ENCODE data around the gene VCX2.

Gene VCX2

DNA sequence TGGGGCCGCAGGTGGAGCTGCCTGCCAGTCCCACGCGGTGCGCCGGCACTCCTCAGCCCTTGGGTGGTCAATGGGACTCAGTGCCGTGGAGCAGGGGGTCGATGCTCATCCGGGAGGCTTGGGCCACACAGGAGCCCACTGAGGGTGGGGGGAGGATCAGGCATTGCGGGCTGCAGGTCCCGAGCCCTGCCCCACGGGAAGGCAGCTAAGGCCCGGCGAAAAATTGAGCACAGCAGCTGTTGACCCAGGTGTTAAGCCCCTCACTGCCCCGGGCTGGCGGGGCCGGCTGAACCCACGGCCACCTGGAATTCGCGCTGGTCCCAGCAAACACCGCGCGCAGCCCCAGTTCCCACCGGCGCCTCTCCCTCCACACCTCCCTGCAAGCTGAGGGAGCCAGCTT is 26.1 kb downstream of the VCX2 start:
- no peak for DNase-seq (ENCODE audit: low read depth in 1 of 2, low spot score in 1 of 2)
- TF ChIP-seq POLR2AphosphoS5 (IDR thresholded peaks at IDR 0.05; ENCODE audit: low read depth) (no peak), GABPA (IDR thresholded peaks at IDR 0.05; ENCODE audit: low read depth) (no peak), SPI1 (IDR thresholded peaks at IDR 0.05; ENCODE audit: borderline replicate concordance, low read depth) (no peak)
- TF ChIP-seq, protein P1, sequence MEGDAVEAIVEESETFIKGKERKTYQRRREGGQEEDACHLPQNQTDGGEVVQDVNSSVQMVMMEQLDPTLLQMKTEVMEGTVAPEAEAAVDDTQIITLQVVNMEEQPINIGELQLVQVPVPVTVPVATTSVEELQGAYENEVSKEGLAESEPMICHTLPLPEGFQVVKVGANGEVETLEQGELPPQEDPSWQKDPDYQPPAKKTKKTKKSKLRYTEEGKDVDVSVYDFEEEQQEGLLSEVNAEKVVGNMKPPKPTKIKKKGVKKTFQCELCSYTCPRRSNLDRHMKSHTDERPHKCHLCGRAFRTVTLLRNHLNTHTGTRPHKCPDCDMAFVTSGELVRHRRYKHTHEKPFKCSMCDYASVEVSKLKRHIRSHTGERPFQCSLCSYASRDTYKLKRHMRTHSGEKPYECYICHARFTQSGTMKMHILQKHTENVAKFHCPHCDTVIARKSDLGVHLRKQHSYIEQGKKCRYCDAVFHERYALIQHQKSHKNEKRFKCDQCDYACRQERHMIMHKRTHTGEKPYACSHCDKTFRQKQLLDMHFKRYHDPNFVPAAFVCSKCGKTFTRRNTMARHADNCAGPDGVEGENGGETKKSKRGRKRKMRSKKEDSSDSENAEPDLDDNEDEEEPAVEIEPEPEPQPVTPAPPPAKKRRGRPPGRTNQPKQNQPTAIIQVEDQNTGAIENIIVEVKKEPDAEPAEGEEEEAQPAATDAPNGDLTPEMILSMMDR (IDR thresholded peaks at IDR 0.05; ENCODE audit: insufficient read depth, low read length): no peak
- TF ChIP-seq, protein P2, sequence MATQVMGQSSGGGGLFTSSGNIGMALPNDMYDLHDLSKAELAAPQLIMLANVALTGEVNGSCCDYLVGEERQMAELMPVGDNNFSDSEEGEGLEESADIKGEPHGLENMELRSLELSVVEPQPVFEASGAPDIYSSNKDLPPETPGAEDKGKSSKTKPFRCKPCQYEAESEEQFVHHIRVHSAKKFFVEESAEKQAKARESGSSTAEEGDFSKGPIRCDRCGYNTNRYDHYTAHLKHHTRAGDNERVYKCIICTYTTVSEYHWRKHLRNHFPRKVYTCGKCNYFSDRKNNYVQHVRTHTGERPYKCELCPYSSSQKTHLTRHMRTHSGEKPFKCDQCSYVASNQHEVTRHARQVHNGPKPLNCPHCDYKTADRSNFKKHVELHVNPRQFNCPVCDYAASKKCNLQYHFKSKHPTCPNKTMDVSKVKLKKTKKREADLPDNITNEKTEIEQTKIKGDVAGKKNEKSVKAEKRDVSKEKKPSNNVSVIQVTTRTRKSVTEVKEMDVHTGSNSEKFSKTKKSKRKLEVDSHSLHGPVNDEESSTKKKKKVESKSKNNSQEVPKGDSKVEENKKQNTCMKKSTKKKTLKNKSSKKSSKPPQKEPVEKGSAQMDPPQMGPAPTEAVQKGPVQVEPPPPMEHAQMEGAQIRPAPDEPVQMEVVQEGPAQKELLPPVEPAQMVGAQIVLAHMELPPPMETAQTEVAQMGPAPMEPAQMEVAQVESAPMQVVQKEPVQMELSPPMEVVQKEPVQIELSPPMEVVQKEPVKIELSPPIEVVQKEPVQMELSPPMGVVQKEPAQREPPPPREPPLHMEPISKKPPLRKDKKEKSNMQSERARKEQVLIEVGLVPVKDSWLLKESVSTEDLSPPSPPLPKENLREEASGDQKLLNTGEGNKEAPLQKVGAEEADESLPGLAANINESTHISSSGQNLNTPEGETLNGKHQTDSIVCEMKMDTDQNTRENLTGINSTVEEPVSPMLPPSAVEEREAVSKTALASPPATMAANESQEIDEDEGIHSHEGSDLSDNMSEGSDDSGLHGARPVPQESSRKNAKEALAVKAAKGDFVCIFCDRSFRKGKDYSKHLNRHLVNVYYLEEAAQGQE (IDR thresholded peaks at IDR 0.05; ENCODE audit: insufficient replicate concordance, low read depth): no peak
- no peak overlapping the region for H3K4me3 ChIP-seq (replicated peaks; ENCODE audit: insufficient read depth, low read length)
- H3K27me3 ChIP-seq (ENCODE audit: insufficient read depth, poor library complexity, severe bottlenecking): no peaks in the 10 kb centered on the region
- H3K27ac ChIP-seq (replicated peaks): no peak overlapping the region

DNA sequence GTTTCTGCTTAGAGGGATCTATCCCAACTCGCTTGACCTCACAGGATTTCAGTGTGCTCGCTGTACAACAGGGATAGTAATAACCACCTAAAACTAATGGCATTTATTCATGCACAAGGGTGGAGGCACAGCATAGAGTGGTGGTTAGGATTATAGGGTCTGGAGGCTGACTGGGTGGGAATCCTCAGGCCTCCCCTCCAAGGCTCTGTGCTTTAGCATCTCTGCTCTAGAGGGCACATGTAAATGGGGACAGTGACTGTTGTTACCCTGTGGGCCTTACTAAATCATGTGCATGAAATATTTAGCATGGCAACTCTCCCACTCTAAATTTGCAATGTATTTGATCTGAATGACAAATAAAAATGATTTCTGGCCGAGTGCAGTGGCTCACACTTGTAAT is 29.2 kb downstream of the VCX2 start:
- TF ChIP-seq POLR2AphosphoS5 (IDR thresholded peaks at IDR 0.05; ENCODE audit: low read depth) (no peak), SPI1 (IDR thresholded peaks at IDR 0.05; ENCODE audit: borderline replicate concordance, low read depth) (no peak), GABPA (IDR thresholded peaks at IDR 0.05; ENCODE audit: low read depth) (no peak)
- TF ChIP-seq, protein P2 (IDR thresholded peaks at IDR 0.05; ENCODE audit: insufficient replicate concordance, low read depth): no peak
- TF ChIP-seq, protein P1 (IDR thresholded peaks at IDR 0.05; ENCODE audit: insufficient read depth, low read length): no peak
- H3K27me3 ChIP-seq (ENCODE audit: insufficient read depth, poor library complexity, severe bottlenecking): no peaks in the 10 kb centered on the region
- DNase-seq (ENCODE audit: low read depth in 1 of 2, low spot score in 1 of 2): no peak
- no peak overlapping the region for H3K4me3 ChIP-seq (replicated peaks; ENCODE audit: insufficient read depth, low read length)
- H3K27ac ChIP-seq (replicated peaks): no peak overlapping the region

DNA sequence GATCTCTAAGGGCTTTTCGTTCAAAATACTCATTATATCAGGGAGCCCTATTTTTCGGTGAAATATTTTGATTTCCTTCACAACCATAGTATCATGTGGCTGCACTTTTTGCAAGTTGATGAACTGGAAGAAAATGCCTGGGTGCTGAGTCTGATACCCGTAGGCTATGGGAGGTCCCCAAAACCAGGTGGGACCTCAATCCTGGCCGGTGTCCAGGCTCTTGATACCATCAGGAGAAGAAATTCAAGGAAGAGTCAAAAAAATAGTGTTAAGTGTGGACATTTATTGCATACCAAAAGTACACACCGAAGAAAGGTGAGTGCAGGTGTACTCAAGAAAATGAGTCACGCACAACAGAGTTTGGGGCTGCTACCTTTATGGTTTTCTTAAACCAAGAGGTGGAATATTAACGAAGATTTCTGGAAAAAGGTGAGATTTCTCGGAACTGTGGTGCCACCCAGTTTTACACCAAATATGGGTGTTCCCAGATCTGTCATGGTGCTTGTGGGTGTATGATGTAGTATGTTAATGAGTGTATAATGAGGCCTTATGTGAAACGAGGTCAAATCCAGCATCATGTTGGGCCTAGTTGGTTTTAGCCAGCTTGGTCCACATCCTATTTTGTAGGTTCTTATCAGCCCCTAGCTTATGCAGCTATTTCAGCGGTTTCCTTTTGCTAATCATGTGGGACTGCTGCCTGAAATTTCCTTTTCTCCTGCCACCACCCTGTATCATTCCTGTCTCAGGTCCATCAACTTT is 29.9 kb downstream of the VCX2 start:
- Histone ChIP-seq H3K27ac (replicated peaks) (no peak overlapping the region), H3K4me3 (replicated peaks; ENCODE audit: insufficient read depth, low read length) (no peak overlapping the region), H3K27me3 (ENCODE audit: insufficient read depth, poor library complexity, severe bottlenecking) (no peaks in the 10 kb centered on the region)
- no peak for DNase-seq (ENCODE audit: low read depth in 1 of 2, low spot score in 1 of 2)
- TF ChIP-seq GABPA (IDR thresholded peaks at IDR 0.05; ENCODE audit: low read depth) (no peak), SPI1 (IDR thresholded peaks at IDR 0.05; ENCODE audit: borderline replicate concordance, low read depth) (no peak), POLR2AphosphoS5 (IDR thresholded peaks at IDR 0.05; ENCODE audit: low read depth) (no peak)
- TF ChIP-seq, protein P2 (IDR thresholded peaks at IDR 0.05; ENCODE audit: insufficient replicate concordance, low read depth): no peak
- TF ChIP-seq, protein P1 (IDR thresholded peaks at IDR 0.05; ENCODE audit: insufficient read depth, low read length): no peak

Measured in HL-60 (cell line).